Placental epithelial cell (primary cell): ENCODE data around the gene STRBP. TPM values are rescaled to one million over a fixed set of nuclear protein-coding genes. Genes with fewer than 3 reads are reported as not detected.

Experiments
- total RNA-seq: library from RNA; depleted of rRNA; stranded (reverse); fragments of >200 nt; gene quantifications from 2 replicates; pipeline ENCODE4 v1.2.3, GENCODE V29; 2012

STRBP gene
- total RNA-seq = 3.1 and 5.7 TPM in 2 replicates

GRCh38 chr9:123268465-123269259 is at the start of gene STRBP:
Gene STRBP, minus strand, starts transcription at chr9:123268586. Its CDS starts 84,452 bp downstream, at chr9:123184134.

Other genes with a start within 250 kb of the STRBP start
- gene GPR21, start 234.9 kb downstream of the STRBP start, total RNA-seq = 1.8 and 3.5 TPM in 2 replicates
- gene CRB2, start 87.6 kb upstream of the STRBP start, total RNA-seq = not detected in 2 replicates